ENCODE results near the gene CORO1C.

CORO1C gene

GRCh38 chr12:108646600-108647579 lies 84.4 kb downstream of the CORO1C start:
- peaks cover 13% of the 10 kb centered on the region for H3K79me2 ChIP-seq (ENCODE audit: control insufficient read depth, insufficient read depth, low read length, unreplicated experiment)
- H3K36me3 ChIP-seq (ENCODE audit: insufficient read depth, low read length): peaks cover 47% of the 10 kb centered on the region
- no peak overlapping the region for H3K4me3 ChIP-seq (ENCODE audit: low read depth, low read length)
- no peaks in the 10 kb centered on the region for H3K27me3 ChIP-seq (ENCODE audit: insufficient read depth, low read length)
- H3K27ac ChIP-seq (ENCODE audit: low read depth, low read length): peak overlapping the region; percentile 96; the same call in 1 of the 2 replicates
- no peak overlapping the region for H2AFZ ChIP-seq (ENCODE audit: low read length, unreplicated experiment)
- H3K4me1 ChIP-seq (ENCODE audit: control insufficient read depth, insufficient read depth, low read length, unreplicated experiment): peaks cover 64% of the 10 kb centered on the region

DNA sequence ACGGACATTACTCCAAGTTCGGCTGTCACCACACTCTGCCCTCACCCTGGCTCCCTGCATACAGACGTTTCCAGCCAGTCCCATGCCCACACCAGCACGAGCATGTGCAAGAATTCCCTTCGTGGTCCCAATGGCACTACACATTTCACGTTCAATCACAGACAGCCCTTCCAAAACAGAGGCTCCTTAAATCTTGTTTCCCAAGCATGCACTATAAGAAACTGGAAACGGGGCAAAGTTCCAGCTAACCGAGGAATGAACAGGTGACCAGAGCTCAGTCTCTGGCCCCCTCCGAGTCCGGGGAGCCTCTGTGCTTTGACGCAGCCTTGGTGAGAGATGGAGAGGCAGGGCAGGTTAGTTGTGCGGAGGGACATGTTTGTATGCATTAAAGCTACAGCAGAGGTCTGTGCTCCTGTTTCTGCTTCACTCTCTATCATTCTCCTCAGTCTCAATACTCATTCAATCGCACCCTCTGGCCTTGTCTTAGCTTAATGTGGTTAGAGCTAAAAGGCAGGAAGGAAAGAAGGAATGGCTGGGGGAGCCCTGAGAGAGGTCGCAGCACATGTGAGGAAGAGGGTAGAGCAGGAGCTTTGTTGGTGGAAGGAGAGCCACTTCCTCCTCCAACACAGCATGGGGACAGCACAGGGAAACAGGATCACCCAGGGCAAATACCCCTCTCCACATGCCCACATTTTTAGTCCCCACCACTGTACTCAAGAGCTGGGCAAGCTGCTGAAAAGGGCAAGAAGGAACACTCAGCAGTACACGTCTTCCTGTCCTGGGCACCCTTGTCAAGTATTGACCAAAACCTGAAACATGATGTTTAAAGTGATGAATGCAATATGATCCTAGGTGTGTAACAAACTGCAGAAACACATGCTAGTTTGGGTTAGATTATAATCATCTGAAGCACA lies 85.4 kb downstream of the CORO1C start:
- no peaks in the 10 kb centered on the region for H3K27me3 ChIP-seq (ENCODE audit: insufficient read depth, low read length)
- H3K4me3 ChIP-seq (ENCODE audit: low read depth, low read length): no peak overlapping the region
- H3K79me2 ChIP-seq (ENCODE audit: control insufficient read depth, insufficient read depth, low read length, unreplicated experiment): peaks cover 13% of the 10 kb centered on the region
- H3K36me3 ChIP-seq (ENCODE audit: insufficient read depth, low read length): peaks cover 39% of the 10 kb centered on the region
- H2AFZ ChIP-seq (ENCODE audit: low read length, unreplicated experiment): no peak overlapping the region
- no peak overlapping the region for H3K27ac ChIP-seq (ENCODE audit: low read depth, low read length)
- peaks cover 74% of the 10 kb centered on the region for H3K4me1 ChIP-seq (ENCODE audit: control insufficient read depth, insufficient read depth, low read length, unreplicated experiment)

GRCh38 chr12:108644811-108645120 lies 86.6 kb downstream of the CORO1C start:
- peaks cover 66% of the 10 kb centered on the region for H3K4me1 ChIP-seq (ENCODE audit: control insufficient read depth, insufficient read depth, low read length, unreplicated experiment)
- no peak overlapping the region for H2AFZ ChIP-seq (ENCODE audit: low read length, unreplicated experiment)
- peak overlapping the region; percentile 16; the same call in 1 of the 2 replicates for H3K27ac ChIP-seq (ENCODE audit: low read depth, low read length)
- H3K27me3 ChIP-seq (ENCODE audit: insufficient read depth, low read length): no peaks in the 10 kb centered on the region
- H3K36me3 ChIP-seq (ENCODE audit: insufficient read depth, low read length): peaks cover 34% of the 10 kb centered on the region
- peaks cover 13% of the 10 kb centered on the region for H3K79me2 ChIP-seq (ENCODE audit: control insufficient read depth, insufficient read depth, low read length, unreplicated experiment)
- H3K4me3 ChIP-seq (ENCODE audit: low read depth, low read length): no peak overlapping the region

GRCh38 chr12:108643941-108644810 lies 87.1 kb downstream of the CORO1C start:
- H3K27ac ChIP-seq (ENCODE audit: low read depth, low read length): peak overlapping the region; percentile 16; the same call in 1 of the 2 replicates
- no peak overlapping the region for H2AFZ ChIP-seq (ENCODE audit: low read length, unreplicated experiment)
- H3K36me3 ChIP-seq (ENCODE audit: insufficient read depth, low read length): peaks cover 34% of the 10 kb centered on the region
- H3K4me3 ChIP-seq (ENCODE audit: low read depth, low read length): no peak overlapping the region
- peaks cover 60% of the 10 kb centered on the region for H3K4me1 ChIP-seq (ENCODE audit: control insufficient read depth, insufficient read depth, low read length, unreplicated experiment)
- H3K79me2 ChIP-seq (ENCODE audit: control insufficient read depth, insufficient read depth, low read length, unreplicated experiment): peaks cover 13% of the 10 kb centered on the region
- H3K27me3 ChIP-seq (ENCODE audit: insufficient read depth, low read length): no peaks in the 10 kb centered on the region

- Histone ChIP-seq H3K36me3 (ENCODE audit: insufficient read depth, low read length) (peaks cover 25% of the 10 kb centered on the region), H3K27me3 (ENCODE audit: insufficient read depth, low read length) (no peaks in the 10 kb centered on the region), H3K4me3 (ENCODE audit: low read depth, low read length) (no peak overlapping the region), H3K4me1 (ENCODE audit: control insufficient read depth, insufficient read depth, low read length, unreplicated experiment) (peaks cover 49% of the 10 kb centered on the region), H2AFZ (ENCODE audit: low read length, unreplicated experiment) (no peak overlapping the region), H3K27ac (ENCODE audit: low read depth, low read length) (no peak overlapping the region), H3K79me2 (ENCODE audit: control insufficient read depth, insufficient read depth, low read length, unreplicated experiment) (peaks cover 6% of the 10 kb centered on the region)
Measured at GRCh38 chr12:108642899-108643654, 88.2 kb downstream of the CORO1C start.

DNA sequence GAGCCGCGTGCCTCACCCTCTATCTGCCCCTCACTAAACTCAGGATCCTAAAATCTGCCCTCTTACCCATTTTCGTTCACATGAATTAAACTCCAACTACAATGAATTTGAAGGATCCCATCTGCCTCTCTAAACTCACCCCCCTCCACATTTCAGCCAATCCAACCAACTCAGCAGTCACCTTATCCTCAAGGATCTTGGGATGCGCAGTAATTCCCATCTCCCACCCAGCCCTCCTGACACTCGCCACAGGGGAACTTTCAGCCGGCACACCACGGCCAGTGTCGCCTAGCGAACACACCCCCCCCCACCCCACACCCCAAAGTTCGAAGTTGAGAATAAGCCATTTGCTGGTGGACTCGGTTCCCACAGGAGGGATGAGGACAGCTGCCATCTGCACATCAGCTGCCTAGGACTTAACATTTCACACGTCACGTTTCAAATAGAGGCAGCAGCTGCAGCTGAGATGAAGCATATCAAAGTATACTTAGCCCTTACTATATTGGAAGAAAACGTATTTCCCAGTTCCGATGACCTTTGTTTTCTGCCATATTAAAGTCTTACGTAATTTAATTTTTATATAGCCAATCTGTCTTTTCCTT lies 88.9 kb downstream of the CORO1C start:
- Histone ChIP-seq H3K4me3 (ENCODE audit: low read depth, low read length) (no peak overlapping the region), H3K36me3 (ENCODE audit: insufficient read depth, low read length) (peaks cover 23% of the 10 kb centered on the region), H3K27me3 (ENCODE audit: insufficient read depth, low read length) (no peaks in the 10 kb centered on the region), H3K4me1 (ENCODE audit: control insufficient read depth, insufficient read depth, low read length, unreplicated experiment) (peaks cover 42% of the 10 kb centered on the region), H2AFZ (ENCODE audit: low read length, unreplicated experiment) (no peak overlapping the region), H3K27ac (ENCODE audit: low read depth, low read length) (no peak overlapping the region), H3K79me2 (ENCODE audit: control insufficient read depth, insufficient read depth, low read length, unreplicated experiment) (peaks cover 2% of the 10 kb centered on the region)

DNA sequence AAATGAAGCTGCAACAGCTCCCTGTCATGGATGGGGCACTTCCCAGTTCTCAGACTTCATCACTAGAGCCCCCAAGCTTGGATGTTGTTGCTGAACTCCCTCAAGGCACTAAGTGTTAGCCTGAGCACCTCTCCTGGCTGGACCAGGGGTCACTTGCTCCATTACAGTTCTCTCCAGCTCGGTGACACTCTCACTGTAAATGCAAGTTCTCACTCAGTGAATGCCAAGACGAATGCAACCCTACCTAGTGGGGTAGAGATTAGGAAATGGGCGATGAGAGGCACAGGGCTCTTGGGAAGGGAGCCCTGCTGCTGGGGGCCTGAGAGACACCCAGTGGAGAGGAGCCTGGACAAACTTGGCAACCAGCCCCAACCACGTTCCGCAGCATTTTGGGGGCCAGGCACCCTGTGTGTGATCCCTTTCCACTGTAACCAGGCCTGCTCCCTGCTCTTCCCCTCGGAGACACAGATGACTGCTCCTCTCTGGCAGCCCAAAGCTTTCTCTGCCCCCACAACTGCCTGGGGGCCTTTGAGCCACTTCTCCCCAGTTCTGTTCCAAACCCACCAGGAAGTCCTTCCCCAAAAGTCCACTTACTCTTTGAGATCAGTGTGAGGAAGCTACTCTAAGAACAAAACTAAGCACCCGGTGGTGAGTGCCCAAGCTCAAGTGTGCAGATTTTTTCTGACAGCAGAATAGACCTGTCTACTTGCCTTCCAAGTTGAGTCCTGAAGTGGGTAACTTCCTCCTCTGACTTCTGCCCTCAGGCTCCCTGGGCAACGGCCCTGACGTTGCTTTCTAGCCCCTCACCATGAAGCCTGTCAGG lies 89.7 kb downstream of the CORO1C start:
- peaks cover 35% of the 10 kb centered on the region for H3K4me1 ChIP-seq (ENCODE audit: control insufficient read depth, insufficient read depth, low read length, unreplicated experiment)
- no peak overlapping the region for H3K27ac ChIP-seq (ENCODE audit: low read depth, low read length)
- H2AFZ ChIP-seq (ENCODE audit: low read length, unreplicated experiment): no peak overlapping the region
- peaks cover 18% of the 10 kb centered on the region for H3K36me3 ChIP-seq (ENCODE audit: insufficient read depth, low read length)
- no peaks in the 10 kb centered on the region for H3K79me2 ChIP-seq (ENCODE audit: control insufficient read depth, insufficient read depth, low read length, unreplicated experiment)
- H3K4me3 ChIP-seq (ENCODE audit: low read depth, low read length): no peak overlapping the region
- H3K27me3 ChIP-seq (ENCODE audit: insufficient read depth, low read length): no peaks in the 10 kb centered on the region

DNA sequence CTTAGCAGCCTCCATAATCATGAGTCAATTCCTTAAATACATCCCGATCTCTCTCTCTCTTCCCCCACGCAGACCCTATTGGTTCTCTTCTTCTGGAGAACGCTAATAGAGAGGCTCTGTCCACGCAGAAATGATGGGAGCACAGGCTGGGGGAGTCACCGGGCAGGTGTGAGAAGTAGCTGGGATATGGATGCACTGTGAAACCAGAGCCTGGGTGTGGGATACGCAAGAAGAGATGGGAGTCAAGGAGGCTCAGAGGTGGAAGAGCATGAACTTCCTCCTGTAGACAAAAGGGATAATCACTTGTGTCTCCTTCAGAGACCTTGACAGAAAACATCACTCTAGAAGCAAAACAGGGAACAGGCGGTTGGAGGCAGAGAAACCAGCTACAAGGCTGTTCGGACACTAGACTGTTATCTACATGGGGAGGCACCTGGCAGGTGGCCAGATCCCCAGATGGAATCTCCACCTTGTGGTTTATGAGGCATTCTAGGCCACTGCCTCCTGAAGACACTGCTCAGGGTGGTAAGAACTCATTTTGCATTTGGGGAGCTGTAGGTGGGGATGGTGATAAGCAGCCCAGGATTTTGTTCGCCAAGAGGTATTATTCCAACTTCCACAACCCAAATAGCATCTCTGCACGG lies 90.4 kb downstream of the CORO1C start:
- Histone ChIP-seq H3K79me2 (ENCODE audit: control insufficient read depth, insufficient read depth, low read length, unreplicated experiment) (no peaks in the 10 kb centered on the region), H3K36me3 (ENCODE audit: insufficient read depth, low read length) (peaks cover 11% of the 10 kb centered on the region; the same call in 1 of the 2 replicates), H3K27ac (ENCODE audit: low read depth, low read length) (no peak overlapping the region), H3K4me3 (ENCODE audit: low read depth, low read length) (no peak overlapping the region), H2AFZ (ENCODE audit: low read length, unreplicated experiment) (no peak overlapping the region), H3K27me3 (ENCODE audit: insufficient read depth, low read length) (no peaks in the 10 kb centered on the region), H3K4me1 (ENCODE audit: control insufficient read depth, insufficient read depth, low read length, unreplicated experiment) (peaks cover 35% of the 10 kb centered on the region)

Data from ACC112 (cell line).